Sciatic nerve (tissue), 2 donors: ENCODE results near the gene TPRX1. TPM values are rescaled to one million over a fixed set of nuclear protein-coding genes. Genes with fewer than 3 reads are reported as not detected.
A peak's percentile ranks its signal among the peaks of the same experiment; 100 is the strongest.
"Not testable (repeated sequence)": the region's sequence is repeated elsewhere in the genome, so short reads cannot be mapped to it uniquely, and the experiment has no call there.

Source experiments
- ATAC-seq: fragments of 200-7000 bp; cut with Tn5 transposase; one replicate; pipeline ENCODE4 v1.9.1; 2020; ENCODE audit warnings: mild to moderate bottlenecking, moderate library complexity
- DNase-seq: peaks from one replicate; pipeline ENCODE4 v3.0.0-alpha.2; 2020; ENCODE audit warnings: low spot score
- intact Hi-C: fragments of 100-400 bp; cut with DNase I; formaldehyde crosslinking; loops from one replicate; pipeline ENCODE4 v1.14.2; 2022
- total RNA-seq: library from RNA; stranded (reverse); fragmentation: NEBNext Ultra II Directional; extraction: Animal tissue kit (Norgen Biotek cat#: 25700); gene quantifications from one replicate; pipeline ENCODE4 v1.2.1, GENCODE V29; 2021
- donor health status: DM: no; HTN: no; CAD: no.
- donor health status: DM: no; HTN: no; CAD: no.

TPRX1 gene, protein sequence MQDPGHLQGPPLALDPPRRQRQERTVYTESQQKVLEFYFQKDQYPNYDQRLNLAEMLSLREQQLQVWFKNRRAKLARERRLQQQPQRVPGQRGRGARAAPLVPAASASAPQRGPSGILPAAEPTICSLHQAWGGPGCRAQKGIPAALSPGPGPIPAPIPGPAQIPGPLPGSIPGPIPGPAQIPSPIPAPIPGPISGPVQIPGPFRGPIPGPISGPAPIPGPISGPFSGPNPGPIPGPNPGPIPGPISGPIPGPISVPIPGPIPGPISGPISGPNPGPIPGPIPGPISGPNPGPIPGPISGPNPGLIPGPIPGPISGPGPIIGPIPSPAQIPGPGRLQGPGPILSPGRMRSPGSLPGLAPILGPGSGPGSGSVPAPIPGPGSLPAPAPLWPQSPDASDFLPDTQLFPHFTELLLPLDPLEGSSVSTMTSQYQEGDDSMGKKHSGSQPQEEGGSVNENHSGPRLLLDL
- total RNA-seq = not detected

DNA sequence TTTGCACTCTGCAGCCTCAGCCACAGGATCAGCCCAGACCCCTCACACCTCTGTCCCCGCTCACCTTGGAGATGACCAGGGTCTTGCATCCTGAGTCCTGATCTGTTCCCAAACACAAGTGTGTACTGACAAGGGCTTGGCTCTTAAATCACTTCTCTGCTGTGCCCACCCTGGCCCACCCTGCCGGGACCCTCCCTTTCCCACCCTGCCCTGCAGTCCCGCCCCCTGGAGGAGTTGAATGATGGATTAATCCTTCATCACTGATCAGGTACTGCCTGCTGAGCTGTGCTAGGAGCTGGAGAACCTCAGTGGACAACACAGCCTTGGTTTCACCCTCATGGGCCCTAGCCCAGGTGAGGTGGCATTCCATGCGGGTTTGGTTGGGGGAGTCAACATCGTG, at the start of gene TPRX1:
Gene TPRX1, minus strand, starts transcription at position 101 of the 400 bp plus-strand sequence. Its CDS starts 12 bp downstream, at position 89.
- ATAC-seq, intact Hi-C loops, DNase-seq: not testable (repeated sequence)

DNA sequence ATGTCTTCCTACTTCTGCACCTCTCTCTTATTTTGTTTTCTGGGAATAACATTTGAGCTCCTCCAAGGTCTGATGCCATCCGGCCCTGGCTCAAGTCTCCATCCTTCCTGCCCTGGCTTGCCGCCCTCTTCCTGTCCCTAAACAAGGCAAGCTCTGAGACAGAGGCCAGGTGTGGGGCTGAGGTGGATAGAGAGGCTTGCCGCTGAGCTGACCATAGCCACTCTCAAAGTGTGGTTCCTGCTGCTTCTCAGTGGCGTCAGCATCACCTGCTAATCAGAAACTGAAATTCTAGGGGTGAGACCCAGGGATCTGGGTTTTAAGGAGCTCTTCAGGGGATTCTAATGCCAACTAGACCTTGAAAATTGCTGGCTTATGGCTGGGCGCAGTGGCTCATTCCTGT, 48.7 kb upstream of the TPRX1 start:
- DNase-seq = no peak
- ATAC-seq = no peak
- intact Hi-C loops = no loop called here

DNA sequence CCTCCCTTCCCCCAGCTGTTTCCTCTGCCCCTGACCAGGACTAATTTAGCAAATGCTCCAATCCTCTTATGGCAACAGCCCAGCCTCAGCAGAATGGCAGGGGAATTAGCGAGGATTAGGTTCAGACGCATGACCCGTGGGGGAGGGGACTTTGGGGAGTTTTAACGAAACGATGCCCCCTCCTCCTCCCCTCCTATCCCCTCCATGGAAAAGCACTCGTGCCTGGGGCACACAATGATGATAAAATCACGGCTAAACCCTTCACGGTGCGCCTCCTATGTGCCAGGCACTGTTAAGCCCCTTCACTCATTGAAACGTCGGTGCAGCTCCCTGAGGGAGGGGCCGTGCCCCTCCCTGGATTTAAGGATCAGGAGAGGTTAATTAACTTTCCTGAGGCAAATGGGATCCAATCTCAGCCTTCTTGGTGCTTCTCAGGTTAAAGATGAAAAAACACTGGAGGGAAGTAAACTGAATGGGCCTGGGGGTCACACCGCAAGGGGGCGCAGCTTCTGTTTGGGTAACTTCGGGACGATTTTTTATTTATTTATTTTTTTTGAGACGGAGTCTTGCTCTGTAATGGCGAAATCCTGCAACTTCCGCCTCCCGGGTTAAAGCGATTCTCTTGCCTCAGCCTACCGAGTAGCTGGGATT, 44.6 kb upstream of the TPRX1 start:
- ATAC-seq (no peak), DNase-seq (no peak)
- intact Hi-C loops = no loop called here

DNA sequence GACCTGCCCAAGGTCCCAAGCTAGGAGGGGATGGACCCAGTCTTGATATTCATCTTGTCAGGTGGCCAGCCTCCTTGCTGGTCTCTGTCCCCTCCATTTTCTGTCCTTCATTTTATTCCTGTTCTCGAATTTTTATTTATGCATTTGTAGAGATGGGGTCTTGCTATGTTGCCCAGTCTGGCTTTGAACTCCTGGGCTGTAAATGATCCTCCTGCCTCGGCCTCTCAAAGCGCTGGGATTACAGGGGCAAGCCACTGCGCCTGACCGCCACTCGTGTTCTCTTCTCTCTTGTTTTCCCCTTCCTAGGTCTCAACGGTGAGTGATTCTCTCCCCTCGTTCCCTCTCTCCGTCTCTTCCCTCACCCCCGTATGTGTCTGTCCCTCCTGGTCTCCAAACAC, 44.1 kb upstream of the TPRX1 start:
- DNase-seq (no peak), ATAC-seq (no peak)
- intact Hi-C loops = no loop called here

DNA sequence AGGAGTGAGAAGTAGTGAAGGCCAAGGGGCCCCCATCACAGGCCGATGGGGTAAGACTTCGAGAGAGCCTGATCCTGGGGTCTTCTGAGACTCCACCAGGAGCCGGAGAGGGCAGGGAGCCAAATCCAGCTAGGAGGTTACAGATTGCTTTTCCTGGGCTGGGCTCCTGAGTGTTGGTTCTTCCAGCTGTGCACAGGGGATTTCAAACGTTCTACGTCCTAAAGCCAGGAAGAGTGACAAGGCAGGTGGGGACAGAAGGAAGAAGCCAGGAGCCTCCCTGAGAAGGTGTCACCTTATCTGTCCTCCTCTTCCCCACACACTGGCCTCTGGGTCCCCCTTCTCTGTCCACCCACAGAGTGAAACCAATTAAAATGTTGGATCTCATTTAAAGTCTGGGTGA, 38.6 kb upstream of the TPRX1 start:
- intact Hi-C loops = no loop called here
- ATAC-seq (no peak), DNase-seq (no peak)

DNA sequence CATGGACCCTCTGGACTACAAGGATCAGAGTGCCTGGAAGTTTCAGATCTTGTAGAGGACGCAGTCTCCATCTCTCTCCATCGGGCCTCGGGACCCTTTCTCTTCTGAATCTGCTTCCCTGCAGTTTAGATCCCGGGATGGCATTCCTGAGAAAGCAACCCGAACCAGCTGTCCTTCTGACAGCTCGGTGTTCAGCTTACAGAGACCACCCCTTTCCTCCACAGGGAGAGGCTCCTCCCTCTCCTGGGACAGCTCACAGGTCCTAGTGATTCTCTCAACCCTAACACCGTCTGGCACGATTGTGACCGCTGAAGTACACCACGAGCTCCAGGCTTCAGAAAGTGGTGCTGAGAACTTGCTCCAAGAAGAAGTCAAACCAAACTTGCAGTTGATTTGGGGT, 35.6 kb upstream of the TPRX1 start:
- ATAC-seq = no peak
- no peak for DNase-seq
- intact Hi-C loops = no loop called here

DNA sequence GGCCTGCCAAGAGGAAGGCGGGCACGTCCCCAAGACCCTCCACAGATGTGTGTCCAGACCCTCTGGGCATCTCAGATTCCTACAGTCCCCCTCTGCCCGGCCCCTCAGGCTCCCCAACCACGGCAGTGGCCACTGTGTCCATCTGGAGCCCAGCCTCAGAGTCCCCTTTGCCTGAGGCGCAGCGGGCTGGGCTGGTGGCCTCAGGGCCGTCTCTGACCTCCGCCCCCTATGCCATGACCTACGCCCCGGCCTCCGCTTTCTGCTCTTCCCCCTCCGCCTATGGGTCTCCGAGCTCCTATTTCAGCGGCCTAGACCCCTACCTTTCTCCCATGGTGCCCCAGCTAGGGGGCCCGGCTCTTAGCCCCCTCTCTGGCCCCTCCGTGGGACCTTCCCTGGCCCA, 35.1 kb upstream of the TPRX1 start:
- intact Hi-C loops = no loop called here
- ATAC-seq = no peak
- no peak for DNase-seq

DNA sequence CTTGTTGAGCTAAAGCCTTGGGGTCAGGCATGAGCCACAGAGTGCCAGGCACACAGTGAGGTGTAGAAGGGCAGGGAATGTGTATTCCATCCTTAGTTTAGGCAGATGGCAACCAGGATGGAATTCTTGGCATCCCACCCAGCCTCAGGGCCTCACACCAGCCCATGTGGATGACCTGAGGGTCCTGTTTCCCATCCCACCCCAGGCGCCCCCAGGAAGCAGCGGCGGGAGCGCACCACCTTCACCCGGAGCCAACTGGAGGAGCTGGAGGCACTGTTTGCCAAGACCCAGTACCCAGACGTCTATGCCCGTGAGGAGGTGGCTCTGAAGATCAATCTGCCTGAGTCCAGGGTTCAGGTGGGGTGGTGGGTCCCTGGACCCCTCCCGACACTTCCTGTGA, 31.7 kb upstream of the TPRX1 start:
- ATAC-seq = no peak
- no peak for DNase-seq
- intact Hi-C loops = no loop called here

DNA sequence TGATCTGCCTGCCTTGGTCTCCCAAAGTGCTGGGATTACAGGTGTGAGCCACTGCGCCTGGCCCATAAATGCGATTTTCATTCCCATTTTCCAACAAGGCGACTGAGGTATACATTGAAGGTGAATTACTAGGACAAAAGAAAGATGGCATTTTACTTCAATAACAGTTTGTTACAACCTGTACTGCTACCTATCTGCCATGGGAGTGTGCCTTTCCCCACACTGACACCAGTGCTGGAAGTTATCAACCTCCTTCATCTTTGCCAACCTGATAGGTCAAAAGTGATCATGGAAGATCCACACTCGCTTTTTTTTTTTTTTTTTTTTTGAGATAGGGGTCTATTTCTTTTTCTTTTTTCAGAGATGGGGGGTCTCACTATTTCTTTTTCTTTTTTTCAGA, 28.4 kb upstream of the TPRX1 start:
- no peak for DNase-seq
- no peak for ATAC-seq
- intact Hi-C loops = no loop called here

DNA sequence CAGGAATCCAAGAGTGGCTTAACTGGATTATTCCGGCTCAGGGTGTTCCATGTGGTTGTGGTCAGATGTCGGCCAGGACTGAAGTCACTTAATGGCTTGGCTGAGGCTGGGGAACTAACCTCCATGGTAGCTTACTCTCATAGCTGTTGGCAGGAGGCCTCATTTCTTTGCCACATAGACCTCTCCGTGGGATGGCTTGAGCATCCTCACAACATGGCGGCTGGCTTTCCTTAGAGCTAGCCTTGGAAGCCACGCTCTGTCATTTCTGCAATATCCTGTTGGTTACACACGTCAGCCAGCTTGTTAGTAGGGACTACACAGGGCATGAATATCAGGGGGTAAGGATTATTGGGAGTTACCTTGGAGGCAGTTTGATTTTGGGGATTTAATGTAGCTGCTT, 22.4 kb upstream of the TPRX1 start:
- ATAC-seq (no peak), DNase-seq (no peak)
- intact Hi-C loops = no loop called here

DNA sequence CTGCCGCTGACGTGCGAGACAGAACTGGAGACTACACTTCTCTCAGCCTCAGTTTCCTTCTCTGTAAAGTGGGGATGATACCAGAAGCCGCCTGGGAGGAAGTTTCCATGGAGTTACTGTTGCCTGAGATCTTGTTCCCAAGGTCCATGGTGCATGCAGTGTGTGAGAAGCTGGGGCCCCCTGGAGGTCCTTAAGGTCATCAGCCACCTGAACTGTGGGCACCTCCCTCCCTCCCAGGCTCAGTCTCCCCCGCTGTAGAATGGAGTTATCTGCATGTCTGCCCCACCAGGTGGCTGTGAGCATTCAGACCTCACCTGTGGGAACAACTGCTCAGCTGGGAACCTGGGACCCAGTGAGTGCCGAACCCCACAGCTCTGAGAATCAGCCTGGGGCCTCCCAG, 20.0 kb upstream of the TPRX1 start:
- ATAC-seq = no peak
- DNase-seq = no peak
- intact Hi-C loops = no loop called here

DNA sequence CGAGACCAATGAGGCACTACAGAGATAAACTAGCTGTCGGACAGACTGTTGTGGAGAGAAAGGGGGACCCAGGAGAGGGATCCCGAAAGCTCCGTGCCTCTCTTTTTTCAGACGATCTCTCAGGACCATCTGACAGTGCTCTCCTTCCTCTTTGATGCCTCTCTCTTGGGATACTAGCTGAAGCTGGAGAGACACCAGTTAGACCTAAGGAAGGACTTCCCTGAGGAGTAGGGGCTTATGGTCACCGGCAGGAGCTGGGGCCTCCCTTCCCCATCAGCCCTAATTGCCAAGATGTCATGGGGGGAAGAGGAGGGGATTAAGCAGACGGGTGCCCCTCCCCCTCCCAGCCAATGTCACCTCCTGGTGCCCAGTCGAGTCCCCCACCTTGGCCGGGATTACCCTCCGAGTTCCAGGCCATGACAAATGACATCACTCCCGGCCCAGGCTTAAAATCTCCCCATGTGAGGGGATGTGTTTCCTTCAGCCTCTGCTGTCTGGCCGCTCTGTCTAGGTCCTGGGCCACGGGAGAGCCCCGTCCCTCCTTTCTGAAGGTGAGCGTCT, 17.2 kb upstream of the TPRX1 start, which contains the start of gene CRX:
Gene CRX, plus strand, starts transcription at position 478 of the 561 bp plus-strand sequence. CDS start 12,507 bp downstream, outside the sequence.
- intact Hi-C loops = no loop called here
- no peak for DNase-seq
- no peak for ATAC-seq

DNA sequence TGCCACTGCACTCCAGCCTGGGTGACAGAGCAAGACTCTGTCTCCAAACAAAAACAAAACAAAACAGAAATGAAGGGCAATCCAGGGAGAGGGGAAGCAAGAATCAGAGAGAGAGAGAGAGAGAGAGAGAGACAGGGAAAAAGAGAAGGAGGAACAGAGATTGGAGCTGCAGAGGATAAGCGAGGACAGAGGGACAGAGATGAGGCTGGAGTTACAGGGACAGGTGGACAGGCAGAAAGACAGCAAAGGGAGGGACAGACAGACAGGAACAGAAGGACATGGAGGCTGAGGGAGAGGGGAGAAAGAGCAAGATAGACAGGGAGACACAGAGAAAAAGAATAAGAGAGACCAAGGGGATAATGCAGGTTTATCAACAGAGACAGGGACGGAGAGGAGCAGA, 16.1 kb upstream of the TPRX1 start:
- intact Hi-C loops = no loop called here
- no peak for ATAC-seq
- no peak for DNase-seq

DNA sequence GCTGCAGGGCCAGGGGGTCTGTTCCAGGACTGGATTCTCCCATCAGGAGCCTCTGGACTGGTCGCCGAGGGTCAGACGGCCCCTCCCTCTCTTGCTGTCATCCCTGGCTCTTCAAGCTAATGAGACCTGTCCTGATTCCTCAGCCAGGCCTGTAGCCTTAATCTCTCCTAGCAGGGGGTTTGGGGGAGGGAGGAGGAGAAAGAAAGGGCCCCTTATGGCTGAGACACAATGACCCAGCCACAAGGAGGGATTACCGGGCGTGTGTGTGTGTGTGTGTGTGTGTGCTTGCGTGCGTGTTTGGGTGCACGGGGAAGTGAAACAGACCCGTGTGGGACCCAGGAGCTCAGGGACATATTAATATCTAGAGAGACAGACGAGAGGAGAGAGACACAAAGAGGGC, 15.5 kb upstream of the TPRX1 start:
- no peak for DNase-seq
- intact Hi-C loops = no loop called here
- no peak for ATAC-seq

DNA sequence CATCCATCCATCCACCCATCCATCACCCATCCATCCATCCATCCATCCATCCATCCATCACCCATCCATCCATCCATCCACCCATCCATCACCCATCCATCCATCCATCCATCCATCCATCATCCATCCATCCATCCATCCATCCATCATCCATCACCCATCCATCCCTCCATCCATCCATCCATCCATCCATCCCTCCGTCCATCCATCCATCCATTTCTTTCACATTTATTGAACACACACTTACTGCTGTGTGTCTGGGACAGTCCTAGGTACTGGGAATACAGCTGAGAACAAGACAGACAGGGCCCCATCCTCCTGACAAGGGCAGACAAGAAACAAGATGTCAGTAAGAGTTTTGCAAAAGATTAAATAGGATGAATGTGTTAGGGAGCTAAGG, 13.9 kb upstream of the TPRX1 start:
- intact Hi-C loops, ATAC-seq, DNase-seq: not testable (repeated sequence)

DNA sequence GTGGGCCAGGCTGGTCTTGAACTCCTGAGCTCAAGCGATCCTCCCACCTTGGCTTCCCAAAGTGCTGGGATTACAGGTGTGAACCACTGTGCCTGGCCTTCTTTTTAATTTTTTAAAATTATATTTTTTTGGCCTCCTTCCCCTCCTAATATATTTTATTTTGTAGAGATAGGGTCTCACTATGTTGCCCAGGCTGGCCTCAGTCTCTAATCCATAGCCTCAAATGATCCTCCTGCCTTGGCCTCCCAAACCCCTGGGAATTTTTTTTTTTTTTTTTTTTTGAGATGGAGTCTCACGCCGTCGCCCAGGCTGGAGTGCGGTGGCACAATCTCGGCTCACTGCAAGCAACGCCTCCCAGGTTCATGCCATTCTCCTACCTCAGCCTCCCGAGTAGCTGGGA, 11.9 kb upstream of the TPRX1 start:
- ATAC-seq, intact Hi-C loops, DNase-seq: not testable (repeated sequence)

DNA sequence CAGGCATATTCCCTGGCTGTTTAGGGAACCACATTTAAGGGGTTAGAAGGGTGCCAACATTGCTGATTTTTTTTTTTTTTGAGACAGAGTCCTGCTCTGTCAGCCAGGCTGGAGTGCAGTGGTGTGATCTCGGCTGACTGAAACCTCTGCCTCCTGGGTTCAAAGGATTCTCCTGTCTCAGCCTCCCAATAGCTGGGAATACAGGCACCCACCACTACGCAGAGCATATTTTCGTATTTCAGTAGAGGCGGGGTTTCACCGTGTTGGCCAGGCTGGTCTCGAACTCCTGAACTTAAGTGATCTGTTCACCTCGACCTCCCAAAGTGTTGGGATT, 9.6 kb upstream of the TPRX1 start:
- DNase-seq = no peak
- no peak for ATAC-seq
- intact Hi-C loops = no loop called here

DNA sequence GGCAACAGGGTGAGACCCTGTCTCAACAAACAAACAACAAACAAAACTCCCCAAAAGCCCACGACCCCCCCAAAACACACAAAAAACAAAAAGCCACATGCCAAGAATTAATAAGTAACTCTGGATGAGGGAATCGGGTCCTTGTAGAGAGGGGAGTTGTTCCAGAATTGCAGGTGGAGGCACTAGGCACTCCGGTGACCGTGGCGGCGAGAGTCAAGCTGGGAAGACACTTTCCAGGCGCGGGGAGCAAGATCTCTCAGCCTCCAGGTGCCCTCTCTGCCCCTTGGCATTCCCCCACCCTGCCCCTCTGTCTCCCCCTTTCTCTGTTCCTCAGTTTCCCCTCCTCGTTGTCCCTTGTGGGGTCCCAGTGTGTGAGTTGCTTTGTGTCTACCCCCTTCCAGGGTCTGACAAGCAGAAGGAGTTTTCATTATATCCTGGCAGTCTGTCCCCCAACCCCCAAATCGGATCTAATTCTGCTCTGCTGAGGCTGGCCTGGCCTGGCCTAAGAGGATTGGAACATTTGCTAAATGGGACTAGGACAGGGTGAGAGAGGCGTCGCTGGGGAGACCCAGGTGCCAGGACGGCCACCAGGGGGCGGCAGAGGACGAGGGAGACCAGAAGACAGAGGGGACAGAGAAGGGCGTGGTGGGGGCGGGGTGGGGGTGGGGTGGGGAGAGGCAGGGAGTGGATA, 9.1 kb upstream of the TPRX1 start:
- no peak for ATAC-seq
- DNase-seq = peak; percentile 83
- intact Hi-C loops = no loop called here

DNA sequence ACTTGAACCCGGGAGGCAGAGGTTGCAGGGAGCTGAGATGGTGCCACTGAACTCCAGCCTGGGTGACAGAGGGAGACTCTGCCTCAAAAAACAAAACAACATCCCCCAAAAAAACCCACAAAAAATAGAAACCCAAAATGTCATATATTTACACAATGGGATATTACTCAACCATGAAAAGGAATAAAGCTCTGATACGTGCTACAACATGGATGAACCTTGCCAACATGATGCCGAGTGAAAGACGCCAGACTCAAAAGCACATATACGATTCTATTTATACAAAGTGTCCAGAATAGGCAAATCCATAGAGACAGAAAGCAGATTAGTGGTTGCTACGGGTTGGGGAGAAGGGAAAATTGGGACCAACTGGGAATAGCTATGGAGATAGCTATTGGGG, 2.1 kb upstream of the TPRX1 start:
- intact Hi-C loops = no loop called here
- DNase-seq = no peak
- no peak for ATAC-seq

DNA sequence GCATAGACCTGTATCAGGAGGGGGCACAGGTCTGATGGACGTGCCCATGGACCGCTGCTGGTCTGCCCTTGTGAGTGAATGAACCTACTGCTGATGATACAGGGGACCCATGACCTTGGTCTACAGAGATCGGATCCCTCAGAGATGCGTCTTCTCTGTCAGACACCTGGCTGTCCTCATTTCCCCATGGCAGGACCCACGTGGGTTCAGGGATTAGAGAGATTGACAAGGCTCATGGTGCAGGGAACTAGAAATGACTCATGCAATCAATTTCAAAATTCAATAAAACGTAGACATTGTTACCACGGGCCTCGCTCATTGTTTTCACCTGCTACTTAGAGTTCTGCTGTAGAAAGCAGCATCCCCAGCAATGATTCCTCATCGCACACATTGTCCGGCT, 962 bp upstream of the TPRX1 start:
- intact Hi-C loops = no loop called here
- ATAC-seq (no peak), DNase-seq (no peak)
